GM10248 (cell line): ENCODE results near the gene EHMT2.

Source experiments
- CTCF ChIA-PET: fragments of 300-600 bp; sonication (Branson Sonifier 250); formaldehyde crosslinking; extraction: SDS; loops from one replicate; lab custom pipeline; 2021; ENCODE audit warnings: antibody characterized with exemption; lab: Yijun Ruan, JAX
- POLR2A ChIA-PET: fragments of 350-650 bp; sonication (Branson Sonifier 250); formaldehyde crosslinking; extraction: SDS; loops from one replicate; lab custom pipeline; 2020; ENCODE audit warnings: antibody characterized with exemption; lab: Yijun Ruan, JAX
- DNase-seq: peaks from one replicate; pipeline ENCODE4 v3.0.0; 2012; ENCODE audit errors: extremely low spot score
- CTCF ChIP-seq: IDR thresholded peaks from 2 replicates; pipeline ENCODE4 v1.5.1; 2012; ENCODE audit warnings: mild to moderate bottlenecking, low read depth; ENCODE audit errors: extremely low read depth, missing control alignments, control extremely low read depth

The EHMT2 gene

DNA sequence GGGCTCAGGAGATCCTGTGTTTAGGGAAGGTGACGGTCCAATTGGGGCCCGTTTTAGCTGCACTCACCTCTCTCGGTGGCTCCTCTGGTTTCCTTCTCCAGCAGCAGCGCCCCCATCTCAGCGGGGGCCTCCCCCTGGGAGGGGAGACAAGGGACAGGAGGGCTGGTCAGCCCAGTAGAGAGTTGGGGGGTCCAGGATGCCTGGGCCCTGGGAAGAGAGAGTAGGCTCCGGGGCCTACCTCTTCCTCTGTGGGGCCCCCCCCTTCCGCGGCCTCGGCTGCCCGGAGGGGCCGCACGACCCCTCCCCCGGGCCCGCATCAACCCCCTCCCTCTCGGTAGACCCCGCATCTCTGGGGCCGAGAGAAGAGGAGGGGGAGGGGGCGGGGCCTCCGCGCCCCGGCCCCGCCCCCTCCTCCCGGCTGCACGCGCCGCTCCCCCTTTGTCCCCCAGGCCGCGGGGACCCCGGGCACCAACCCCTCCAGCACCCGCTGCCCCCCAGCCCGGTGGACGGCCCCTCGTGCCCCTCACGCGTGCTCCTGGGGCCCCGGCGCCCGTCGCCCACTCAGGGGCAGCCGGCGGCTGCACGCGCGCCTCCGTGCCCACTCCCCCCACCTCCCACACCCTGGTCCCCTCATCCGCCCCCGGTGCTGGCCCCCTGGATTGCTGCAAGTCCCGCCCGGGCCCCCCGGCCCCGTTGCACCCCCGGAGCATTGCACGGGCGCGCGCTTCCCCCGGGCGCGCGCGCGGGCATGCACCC is 464 bp downstream of the EHMT2 start:
- POLR2A ChIA-PET, result interaction anchor here (0.6 to 2.1 kb wide), 2 partner anchors 34 to 70 kb away, joined by 3 to 9 read pairs; partner anchors contain the start of genes HSPA1B and NEU1
- TF ChIP-seq CTCF, result no peak

DNA sequence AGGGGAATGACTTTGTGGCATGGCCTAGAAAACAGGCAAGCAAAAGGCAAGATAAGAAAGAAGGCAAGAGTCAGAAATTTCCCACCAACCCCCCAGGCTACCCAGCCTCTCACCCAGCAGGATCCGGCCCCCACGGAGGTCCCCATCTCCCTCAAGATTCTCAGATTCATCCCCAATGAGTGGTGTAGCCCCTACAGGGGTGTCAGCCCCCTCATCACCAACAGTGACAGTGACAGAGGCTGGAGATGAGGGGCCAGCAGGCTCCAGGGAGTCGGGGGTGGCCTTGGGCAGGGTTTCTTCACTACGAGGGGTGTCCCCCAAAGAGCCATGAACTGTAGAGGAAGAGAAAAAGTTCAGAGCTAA is 1.0 kb downstream of the EHMT2 start:
- no peak for TF ChIP-seq CTCF
- DNase-seq, result no peak
- POLR2A ChIA-PET, result interaction anchor here (2.1 kb wide), 1 partner anchor 34 kb away, joined by 9 read pairs; the partner anchor contains the start of gene NEU1
- CTCF ChIA-PET, result interaction anchor here (1.1 to 1.6 kb wide), 2 partner anchors 9 to 10 kb away, joined by 4 read pairs; no protein-coding TSS in a partner anchor

More for the DNA sequence above, 464 bp downstream of the EHMT2 start:
- CTCF ChIA-PET, result interaction anchor here (0.8 to 1.1 kb wide), 3 partner anchors 9 to 244 kb away, joined by 3 to 4 read pairs (median 3); no protein-coding TSS in a partner anchor
- no peak for DNase-seq

- TF ChIP-seq CTCF, result no peak
- DNase-seq, result no peak
- POLR2A ChIA-PET, result no interaction called here
- CTCF ChIA-PET, result no interaction called here
These were observed 4.7 kb downstream of the EHMT2 start for GRCh38 chr6:31892821-31893220.

DNA sequence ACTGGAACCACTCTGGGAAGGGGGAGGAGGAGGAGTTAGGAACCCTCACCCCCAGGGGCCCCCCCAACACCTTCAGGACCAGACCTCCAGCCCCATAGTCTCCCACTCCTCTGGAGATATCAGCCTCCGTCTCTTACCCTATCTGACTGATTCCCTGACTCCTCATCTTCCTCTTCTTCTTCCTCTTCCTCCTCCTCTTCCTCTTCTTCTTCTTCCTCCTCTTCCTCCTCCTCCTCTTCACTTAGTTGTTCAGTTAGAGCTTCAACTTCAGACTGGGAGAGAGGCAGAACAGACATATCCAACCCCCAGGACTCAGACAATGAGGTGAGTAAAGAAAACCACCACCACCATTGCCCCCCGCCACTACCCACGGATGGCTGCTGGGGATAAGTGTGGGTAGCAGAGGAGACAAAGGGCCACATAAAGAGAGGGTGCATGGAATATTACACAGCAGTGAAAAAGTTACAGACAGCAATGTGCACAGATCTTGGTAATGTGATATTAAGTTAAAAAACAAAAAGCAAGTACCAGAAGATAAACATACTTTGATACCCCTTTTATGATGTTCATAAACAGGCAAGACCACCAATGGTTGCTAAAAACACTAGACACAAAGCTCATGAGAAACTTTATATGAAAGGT is 8.0 kb downstream of the EHMT2 start:
- DNase-seq, result no peak
- CTCF ChIA-PET, result interaction anchor here (0.7 to 3.1 kb wide), 8 partner anchors 9 to 228 kb away, joined by 3 to 12 read pairs (median 4); partner anchors contain the start of genes C6orf47 and NEU1

DNA sequence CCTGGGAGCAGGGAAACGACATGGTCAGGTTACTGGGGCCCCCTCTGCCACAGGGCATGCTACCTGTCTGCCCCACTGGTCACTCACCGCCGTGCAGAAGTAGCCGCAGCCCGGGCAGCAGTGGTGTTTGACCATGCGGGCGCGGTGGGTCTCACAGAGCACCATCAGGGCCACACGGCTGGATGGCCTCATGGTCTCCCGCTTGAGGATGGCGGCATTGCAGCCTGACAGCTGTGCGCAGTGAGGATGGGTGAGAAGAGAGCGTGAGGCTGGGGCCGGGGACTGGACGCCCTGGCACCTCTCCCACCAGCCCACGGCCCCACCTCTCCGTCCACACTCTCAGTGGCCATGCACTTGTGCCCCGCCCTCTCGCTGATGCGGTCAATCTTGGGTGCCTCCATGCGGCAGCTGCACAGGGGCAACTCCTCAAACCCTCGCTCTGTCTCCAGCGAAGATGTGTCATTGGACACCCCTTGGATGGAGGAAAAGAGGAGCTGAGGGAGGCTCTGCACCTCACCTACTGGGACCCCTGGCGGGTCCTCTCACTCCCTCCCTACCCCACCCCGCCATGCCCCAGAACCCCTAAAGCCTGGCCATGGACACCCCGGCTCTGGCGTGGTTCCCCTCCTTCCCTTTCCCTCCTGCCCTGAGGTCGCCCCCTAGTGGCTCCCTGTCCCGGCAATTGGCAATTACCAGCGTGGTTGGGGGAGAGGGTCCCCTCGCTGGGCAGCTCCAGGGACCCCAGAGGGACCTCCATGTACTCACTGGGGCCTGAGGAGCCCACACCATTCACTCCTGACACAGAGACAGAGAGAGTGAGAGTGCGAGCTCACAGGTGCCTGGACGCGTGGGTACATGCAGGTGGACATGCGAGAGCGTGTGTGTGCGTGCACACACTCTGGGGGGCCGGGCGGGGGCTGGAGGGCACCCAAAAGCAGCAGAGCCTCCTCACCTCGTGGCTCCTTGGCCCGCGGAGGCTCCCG is 8.9 kb downstream of the EHMT2 start:
- POLR2A ChIA-PET, result no interaction called here
- peak; percentile 78 for TF ChIP-seq CTCF
- CTCF ChIA-PET, result interaction anchor here (0.7 to 3.1 kb wide), 10 partner anchors 8 to 227 kb away, joined by 3 to 12 read pairs (median 4); partner anchors contain the start of genes C6orf47 and NEU1
- peak; percentile 75 for DNase-seq

More for the DNA sequence above, 8.0 kb downstream of the EHMT2 start:
- POLR2A ChIA-PET, result no interaction called here
- TF ChIP-seq CTCF, result no peak
